Right atrium auricular region (tissue), 2 donors: ENCODE results near the gene KMT2C. TPM values are rescaled to one million over a fixed set of nuclear protein-coding genes. Genes with fewer than 3 reads are reported as not detected.

ENCODE experiments used
- DNase-seq: peaks from one replicate; pipeline ENCODE4 v3.0.0-alpha.2; 2019; ENCODE audit warnings: low spot score
- H3K27ac ChIP-seq, 2 donors: fragments of 200-600 bp; sonication (generic); 1 replicate in 1 of 2; 2 replicates in 1 of 2; pipeline ENCODE4 v1.5.1; 2016 to 2019
- H3K27me3 ChIP-seq, 2 donors: fragments of 200-600 bp; sonication (generic); one replicate each; pipeline versions ENCODE4 v1.5.1 to v1.6.0; 2017 to 2019
- H3K36me3 ChIP-seq: fragments of 200-600 bp; sonication (generic); one replicate; pipeline ENCODE4 v1.5.1; 2016
- H3K4me1 ChIP-seq, 2 donors: fragments of 200-600 bp; sonication (generic); one replicate each; pipeline versions ENCODE4 v1.5.1 to v1.6.0; 2017 to 2019
- H3K4me3 ChIP-seq, 2 donors: fragments of 200-600 bp; sonication (generic); 1 replicate in 1 of 2; 2 replicates in 1 of 2; pipeline ENCODE4 v1.5.1; 2017 to 2019; ENCODE audit warnings: mild to moderate bottlenecking in 1 of 2, moderate library complexity in 1 of 2
- H3K9me3 ChIP-seq, 2 donors: fragments of 200-600 bp; sonication (generic); one replicate each; pipeline ENCODE4 v1.5.1; 2019
- total RNA-seq, 2 donors: library from RNA; depleted of rRNA; stranded (reverse); fragments of >200 nt; gene quantifications; one replicate each; pipeline ENCODE4 v1.1.0, GENCODE V29; 2016
- TF ChIP-seq, protein P1 (sequence below), 2 donors: fragments of 200-600 bp; sonication (generic); IDR thresholded peaks; one replicate each; pipeline ENCODE4 v1.5.1; 2019; ENCODE audit warnings: antibody characterized with exemption in 2 of 2

Gene KMT2C
- total RNA-seq, 2 donors from 2014 or later, result 36.5 to 37.3 TPM

DNA sequence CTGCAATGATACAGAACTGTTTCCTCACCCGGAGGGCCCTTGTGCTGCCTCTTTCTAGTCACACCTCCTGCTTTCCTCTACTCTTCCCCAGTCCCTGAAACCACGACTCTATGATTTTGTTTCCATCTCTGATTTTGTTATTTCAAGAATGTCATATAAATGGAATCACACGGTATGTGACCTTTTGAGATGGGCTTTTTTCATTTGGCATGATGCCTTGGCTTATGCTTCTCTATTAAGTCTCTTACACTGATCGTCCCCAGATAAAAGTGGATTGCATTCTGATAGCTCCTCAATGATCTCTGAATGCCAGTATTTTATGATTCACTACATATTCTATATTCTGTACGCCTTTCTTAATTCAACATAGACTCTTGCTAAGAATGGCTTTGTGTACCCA lies 332.1 kb downstream of the KMT2C start:
- H3K36me3 ChIP-seq, result peaks cover 20% of the 10 kb centered on the region
- no peaks in the 10 kb centered on the region for H3K27me3 ChIP-seq
- no peak overlapping the region for H3K27ac ChIP-seq
- no peaks in the 10 kb centered on the region for H3K4me1 ChIP-seq
- TF ChIP-seq, protein P1, sequence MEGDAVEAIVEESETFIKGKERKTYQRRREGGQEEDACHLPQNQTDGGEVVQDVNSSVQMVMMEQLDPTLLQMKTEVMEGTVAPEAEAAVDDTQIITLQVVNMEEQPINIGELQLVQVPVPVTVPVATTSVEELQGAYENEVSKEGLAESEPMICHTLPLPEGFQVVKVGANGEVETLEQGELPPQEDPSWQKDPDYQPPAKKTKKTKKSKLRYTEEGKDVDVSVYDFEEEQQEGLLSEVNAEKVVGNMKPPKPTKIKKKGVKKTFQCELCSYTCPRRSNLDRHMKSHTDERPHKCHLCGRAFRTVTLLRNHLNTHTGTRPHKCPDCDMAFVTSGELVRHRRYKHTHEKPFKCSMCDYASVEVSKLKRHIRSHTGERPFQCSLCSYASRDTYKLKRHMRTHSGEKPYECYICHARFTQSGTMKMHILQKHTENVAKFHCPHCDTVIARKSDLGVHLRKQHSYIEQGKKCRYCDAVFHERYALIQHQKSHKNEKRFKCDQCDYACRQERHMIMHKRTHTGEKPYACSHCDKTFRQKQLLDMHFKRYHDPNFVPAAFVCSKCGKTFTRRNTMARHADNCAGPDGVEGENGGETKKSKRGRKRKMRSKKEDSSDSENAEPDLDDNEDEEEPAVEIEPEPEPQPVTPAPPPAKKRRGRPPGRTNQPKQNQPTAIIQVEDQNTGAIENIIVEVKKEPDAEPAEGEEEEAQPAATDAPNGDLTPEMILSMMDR (IDR thresholded peaks at IDR 0.05), result no peak
- DNase-seq, result no peak
- H3K9me3 ChIP-seq, result no peaks in the 10 kb centered on the region
- H3K4me3 ChIP-seq, result no peak overlapping the region

DNA sequence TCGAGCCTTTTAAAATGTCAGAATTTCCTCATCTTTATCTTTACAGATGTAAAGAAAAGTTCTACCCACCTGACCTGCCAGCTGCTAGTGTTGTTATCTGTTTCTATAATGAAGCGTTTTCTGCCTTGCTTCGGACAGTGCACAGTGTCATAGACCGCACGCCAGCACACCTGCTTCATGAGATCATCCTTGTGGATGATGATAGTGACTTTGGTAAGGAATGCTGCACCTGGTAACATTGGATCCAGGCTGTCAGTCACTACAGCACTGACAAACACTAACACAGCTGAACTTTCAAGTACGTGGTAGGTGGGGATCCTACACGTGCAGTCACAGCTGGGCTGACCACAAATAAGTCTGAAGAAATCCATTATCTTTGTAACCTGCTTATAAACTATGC lies 332.7 kb downstream of the KMT2C start:
- DNase-seq, result no peak

DNA sequence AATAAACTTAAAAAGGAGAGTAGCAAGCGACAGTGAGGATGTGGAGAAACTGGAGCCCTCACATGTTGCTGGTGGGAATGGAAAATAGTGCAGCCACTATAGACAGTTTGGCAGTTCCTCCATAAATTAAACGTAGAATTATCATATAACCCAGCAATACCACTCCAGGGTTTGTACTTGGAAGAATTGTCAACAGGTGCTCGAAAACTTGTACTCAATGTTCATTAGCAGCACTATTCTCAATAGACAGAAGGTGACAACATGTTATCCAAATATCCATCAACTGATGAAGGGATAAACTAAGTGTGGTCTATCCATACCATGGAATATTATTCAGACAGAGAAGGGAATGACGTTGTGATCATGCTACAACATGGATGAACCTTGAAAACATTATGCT lies 338.5 kb downstream of the KMT2C start:
- Histone ChIP-seq H3K27me3 (no peaks in the 10 kb centered on the region), H3K27ac (no peak overlapping the region), H3K4me1 (no peaks in the 10 kb centered on the region), H3K4me3 (no peak overlapping the region), H3K9me3 (no peaks in the 10 kb centered on the region), H3K36me3 (no peaks in the 10 kb centered on the region)
- no peak for DNase-seq
- TF ChIP-seq, protein P1 (IDR thresholded peaks at IDR 0.05), result no peak

More for the DNA sequence above, 332.7 kb downstream of the KMT2C start:
- H3K9me3 ChIP-seq, result no peaks in the 10 kb centered on the region
- H3K4me1 ChIP-seq, result no peaks in the 10 kb centered on the region
- TF ChIP-seq, protein P1 (IDR thresholded peaks at IDR 0.05), result no peak
- no peaks in the 10 kb centered on the region for H3K27me3 ChIP-seq
- no peak overlapping the region for H3K4me3 ChIP-seq
- peaks cover 20% of the 10 kb centered on the region for H3K36me3 ChIP-seq
- H3K27ac ChIP-seq, result no peak overlapping the region

DNA sequence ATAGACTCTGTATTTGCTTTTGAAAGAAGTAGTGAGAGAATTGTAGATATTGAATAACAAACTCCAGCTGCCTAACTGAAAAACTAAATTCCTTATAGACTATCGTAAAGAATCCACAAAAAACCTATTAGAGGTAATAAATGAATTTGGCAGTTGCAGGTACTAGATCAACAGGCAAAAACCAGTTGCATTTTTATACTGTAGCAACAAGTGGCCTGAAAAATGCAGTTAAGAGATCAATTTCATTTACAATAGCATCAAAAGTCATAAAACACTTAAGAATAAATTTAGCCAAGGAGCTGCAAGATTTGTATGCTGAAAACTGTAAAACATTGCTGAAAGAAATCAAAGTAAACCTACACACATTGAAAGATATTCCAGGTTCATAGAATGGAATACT lies 340.0 kb downstream of the KMT2C start:
- Histone ChIP-seq H3K27me3 (no peaks in the 10 kb centered on the region), H3K9me3 (no peaks in the 10 kb centered on the region), H3K4me1 (no peaks in the 10 kb centered on the region), H3K27ac (no peak overlapping the region), H3K36me3 (no peaks in the 10 kb centered on the region), H3K4me3 (no peak overlapping the region)
- no peak for DNase-seq
- TF ChIP-seq, protein P1 (IDR thresholded peaks at IDR 0.05), result no peak

DNA sequence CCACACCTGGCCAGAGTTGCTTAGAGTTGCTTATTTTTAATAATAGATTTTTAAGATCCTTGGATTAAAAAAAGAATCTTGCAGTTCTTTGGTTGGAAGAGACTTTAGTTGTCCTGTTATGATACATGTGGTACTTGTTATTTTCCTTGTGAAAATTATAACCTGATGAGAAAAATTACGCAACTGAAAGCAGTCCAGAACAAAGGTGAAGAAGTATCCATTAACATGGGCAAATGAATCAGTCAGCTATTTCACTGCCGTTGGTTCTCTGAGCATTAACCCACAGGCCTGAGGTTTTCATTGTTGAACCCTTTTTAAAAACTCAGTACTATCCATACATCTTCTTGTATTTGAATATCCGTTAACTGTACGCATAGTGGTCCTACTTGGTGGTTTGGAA lies 342.1 kb downstream of the KMT2C start:
- Histone ChIP-seq H3K4me1 (no peaks in the 10 kb centered on the region), H3K27me3 (no peaks in the 10 kb centered on the region), H3K9me3 (peaks cover 0 to 7% of the 10 kb centered on the region in 2 donors), H3K36me3 (no peaks in the 10 kb centered on the region), H3K27ac (no peak overlapping the region), H3K4me3 (no peak overlapping the region)
- DNase-seq, result no peak
- TF ChIP-seq, protein P1 (IDR thresholded peaks at IDR 0.05), result no peak

DNA sequence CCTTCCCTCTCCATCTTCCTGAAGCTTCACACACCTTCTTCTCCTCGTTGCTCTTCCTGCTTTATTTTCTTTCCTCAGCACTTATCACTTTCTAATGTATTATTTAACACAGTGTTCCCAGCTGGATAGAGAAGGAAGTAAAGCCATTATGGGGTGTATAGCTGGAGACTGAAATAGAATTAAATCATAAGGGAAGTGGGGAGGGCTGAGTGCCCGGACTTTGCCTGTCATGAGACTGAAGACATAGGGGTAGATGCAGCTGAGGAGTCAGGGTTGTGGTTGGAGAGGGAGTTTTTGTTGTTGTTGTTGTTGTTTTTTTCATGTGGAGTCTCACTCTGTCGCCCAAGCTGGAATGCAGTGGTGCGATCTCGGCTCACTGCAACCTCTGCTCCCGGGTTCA lies 345.1 kb downstream of the KMT2C start:
- TF ChIP-seq, protein P1 (IDR thresholded peaks at IDR 0.05), result no peak
- Histone ChIP-seq H3K9me3 (peaks cover 0 to 12% of the 10 kb centered on the region in 2 donors), H3K36me3 (no peaks in the 10 kb centered on the region), H3K4me1 (no peaks in the 10 kb centered on the region), H3K27me3 (no peaks in the 10 kb centered on the region), H3K27ac (no peak overlapping the region), H3K4me3 (no peak overlapping the region)
- no peak for DNase-seq
